Measurements from ENCODE around the gene HOMEZ. TPM values are rescaled to one million over a fixed set of nuclear protein-coding genes. Genes with fewer than 3 reads are reported as not detected.

HOMEZ gene
- total RNA-seq, 4 donors from 2014 or later: 13.0 to 16.5 (median 15.0) TPM

DNA sequence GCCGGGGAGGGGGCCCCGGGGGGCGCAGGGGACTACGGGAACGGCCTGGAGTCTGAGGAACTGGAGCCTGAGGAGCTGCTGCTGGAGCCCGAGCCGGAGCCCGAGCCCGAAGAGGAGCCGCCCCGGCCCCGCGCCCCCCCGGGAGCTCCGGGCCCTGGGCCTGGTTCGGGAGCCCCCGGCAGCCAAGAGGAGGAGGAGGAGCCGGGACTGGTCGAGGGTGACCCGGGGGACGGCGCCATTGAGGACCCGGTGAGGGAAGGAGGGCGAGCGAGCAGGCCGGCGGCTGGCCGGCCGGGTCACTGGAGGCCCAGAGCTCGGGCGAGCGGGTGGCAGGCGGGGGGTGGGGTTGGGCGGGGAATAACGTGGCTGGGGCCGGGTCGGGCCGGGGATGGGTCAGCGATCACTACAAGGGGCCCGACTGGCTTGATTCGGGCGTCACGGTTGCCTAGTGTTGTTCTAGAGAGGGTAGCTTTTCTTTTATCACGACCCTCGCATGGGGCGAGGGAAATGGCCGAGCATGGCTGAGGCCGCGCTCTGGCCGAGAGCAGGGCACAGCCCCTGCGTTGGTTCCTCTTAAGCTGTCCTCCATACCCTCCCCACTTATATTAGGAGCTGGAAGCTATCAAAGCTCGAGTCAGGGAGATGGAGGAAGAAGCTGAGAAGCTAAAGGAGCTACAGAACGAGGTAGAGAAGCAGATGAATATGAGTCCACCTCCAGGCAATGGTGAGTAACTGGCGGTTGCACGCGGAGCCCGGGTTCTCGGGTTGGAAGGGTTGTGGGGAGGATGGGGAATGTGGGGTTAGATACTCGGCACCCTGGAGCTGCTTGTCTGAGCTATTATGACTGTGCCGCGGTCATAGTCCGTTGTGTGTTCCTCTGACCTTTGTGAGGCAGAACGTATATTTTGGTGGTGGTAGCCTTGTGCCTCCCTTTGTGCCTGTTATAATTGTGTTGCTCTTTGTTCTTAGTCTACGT lies 35.9 kb upstream of the HOMEZ start:
- Histone ChIP-seq H3K9me3 (no peaks in the 10 kb centered on the region), H3K36me3 (peaks cover 25 to 26% of the 10 kb centered on the region in 2 donors), H3K4me3 (replicated peaks in 1 of 3) (peak overlapping the region; percentile 85 to 95 (median 89)), H3K4me1 (peaks cover 18 to 20% of the 10 kb centered on the region in 2 donors), H3K27me3 (no peaks in the 10 kb centered on the region), H3K27ac (peak overlapping the region; percentile 93 to 97 (median 94))
- DNase-seq: peak in 1 of 2 donors; percentile 34
- TF ChIP-seq, protein P1, sequence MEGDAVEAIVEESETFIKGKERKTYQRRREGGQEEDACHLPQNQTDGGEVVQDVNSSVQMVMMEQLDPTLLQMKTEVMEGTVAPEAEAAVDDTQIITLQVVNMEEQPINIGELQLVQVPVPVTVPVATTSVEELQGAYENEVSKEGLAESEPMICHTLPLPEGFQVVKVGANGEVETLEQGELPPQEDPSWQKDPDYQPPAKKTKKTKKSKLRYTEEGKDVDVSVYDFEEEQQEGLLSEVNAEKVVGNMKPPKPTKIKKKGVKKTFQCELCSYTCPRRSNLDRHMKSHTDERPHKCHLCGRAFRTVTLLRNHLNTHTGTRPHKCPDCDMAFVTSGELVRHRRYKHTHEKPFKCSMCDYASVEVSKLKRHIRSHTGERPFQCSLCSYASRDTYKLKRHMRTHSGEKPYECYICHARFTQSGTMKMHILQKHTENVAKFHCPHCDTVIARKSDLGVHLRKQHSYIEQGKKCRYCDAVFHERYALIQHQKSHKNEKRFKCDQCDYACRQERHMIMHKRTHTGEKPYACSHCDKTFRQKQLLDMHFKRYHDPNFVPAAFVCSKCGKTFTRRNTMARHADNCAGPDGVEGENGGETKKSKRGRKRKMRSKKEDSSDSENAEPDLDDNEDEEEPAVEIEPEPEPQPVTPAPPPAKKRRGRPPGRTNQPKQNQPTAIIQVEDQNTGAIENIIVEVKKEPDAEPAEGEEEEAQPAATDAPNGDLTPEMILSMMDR (IDR thresholded peaks at IDR 0.05): no peak
- no peak for TF ChIP-seq POLR2A (IDR thresholded peaks at IDR 0.05)
- 0 to 1% methylated on average over 29 to 36 of the region's 64 CpGs for WGBS, 2 donors
- intact Hi-C loops (cut with DNase I): loop anchor here (10.0 kb wide), 1 partner anchor 143 kb away; the partner anchor contains the start of gene NGDN

DNA sequence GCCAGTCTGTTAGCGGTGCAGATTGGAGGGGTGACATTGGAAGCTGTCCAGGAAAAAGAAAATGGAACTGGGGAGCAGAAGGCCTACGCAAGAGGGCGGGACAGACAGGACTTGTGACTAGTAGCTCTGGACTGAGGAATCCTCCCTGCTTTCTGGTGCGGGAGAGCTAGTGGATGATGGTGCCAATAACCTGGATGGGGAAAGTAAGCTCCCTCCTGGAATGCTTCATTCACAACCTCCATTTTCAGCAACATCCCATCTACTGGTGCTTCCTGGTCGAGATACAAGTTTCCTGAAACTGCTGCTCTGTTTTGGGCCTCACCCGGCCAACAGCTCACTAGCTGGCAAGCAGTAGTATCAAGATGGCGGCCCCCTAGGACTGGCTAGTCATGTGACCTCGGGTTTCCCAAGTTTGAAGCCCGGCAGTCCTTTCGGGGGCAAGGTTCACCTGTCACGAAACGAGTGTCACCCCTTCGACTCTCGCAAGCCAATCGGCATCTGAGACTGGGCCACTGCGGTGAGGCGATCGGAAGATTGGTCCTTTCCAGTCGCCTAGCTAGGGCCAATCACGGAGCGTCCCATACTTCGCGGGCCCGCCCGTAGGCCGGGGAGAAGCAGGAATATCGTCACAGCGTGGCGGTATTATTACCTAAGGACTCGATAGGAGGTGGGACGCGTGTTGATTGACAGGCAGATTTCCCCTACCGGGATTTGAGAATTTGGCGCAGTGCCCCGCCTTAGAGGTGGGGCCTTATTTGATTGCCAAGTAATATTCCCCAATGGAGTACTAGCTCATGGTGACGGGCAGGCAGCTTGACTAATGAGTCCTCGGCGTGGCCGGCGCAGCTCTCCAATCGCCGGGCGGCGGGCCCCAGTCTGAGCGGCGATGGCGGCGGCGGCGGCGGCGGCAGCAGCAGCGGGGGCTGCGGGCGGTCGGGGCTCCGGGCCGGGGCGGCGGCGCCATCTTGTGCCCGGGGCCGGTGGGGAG lies 34.9 kb upstream of the HOMEZ start, which contains the start of gene PABPN1:
Gene PABPN1, plus strand, starts transcription at position 874 of the 988 bp plus-strand sequence. Its CDS starts 13 bp downstream, at position 887.
- Histone ChIP-seq H3K4me1 (peaks cover 18 to 20% of the 10 kb centered on the region in 2 donors), H3K27me3 (no peaks in the 10 kb centered on the region), H3K4me3 (replicated peaks in 1 of 3) (peak within 1 kb of the TSS; percentile 85 to 95 (median 89)), H3K27ac (peak within 1 kb of the TSS; percentile 94 to 98 (median 97)), H3K36me3 (peaks cover 25 to 26% of the 10 kb centered on the region in 2 donors), H3K9me3 (no peaks in the 10 kb centered on the region)
- intact Hi-C loops (cut with DNase I): loop anchor here (10.0 kb wide), 1 partner anchor 144 kb away; the partner anchor contains the start of gene NGDN
- TF ChIP-seq POLR2A (IDR thresholded peaks at IDR 0.05): peak; percentile 28 to 89
- TF ChIP-seq, protein P1 (IDR thresholded peaks at IDR 0.05): no peak
- 6 to 15% methylated on average over 18 to 35 of the region's 63 CpGs for WGBS, 2 donors
- DNase-seq: peak; percentile 99 to 100

DNA sequence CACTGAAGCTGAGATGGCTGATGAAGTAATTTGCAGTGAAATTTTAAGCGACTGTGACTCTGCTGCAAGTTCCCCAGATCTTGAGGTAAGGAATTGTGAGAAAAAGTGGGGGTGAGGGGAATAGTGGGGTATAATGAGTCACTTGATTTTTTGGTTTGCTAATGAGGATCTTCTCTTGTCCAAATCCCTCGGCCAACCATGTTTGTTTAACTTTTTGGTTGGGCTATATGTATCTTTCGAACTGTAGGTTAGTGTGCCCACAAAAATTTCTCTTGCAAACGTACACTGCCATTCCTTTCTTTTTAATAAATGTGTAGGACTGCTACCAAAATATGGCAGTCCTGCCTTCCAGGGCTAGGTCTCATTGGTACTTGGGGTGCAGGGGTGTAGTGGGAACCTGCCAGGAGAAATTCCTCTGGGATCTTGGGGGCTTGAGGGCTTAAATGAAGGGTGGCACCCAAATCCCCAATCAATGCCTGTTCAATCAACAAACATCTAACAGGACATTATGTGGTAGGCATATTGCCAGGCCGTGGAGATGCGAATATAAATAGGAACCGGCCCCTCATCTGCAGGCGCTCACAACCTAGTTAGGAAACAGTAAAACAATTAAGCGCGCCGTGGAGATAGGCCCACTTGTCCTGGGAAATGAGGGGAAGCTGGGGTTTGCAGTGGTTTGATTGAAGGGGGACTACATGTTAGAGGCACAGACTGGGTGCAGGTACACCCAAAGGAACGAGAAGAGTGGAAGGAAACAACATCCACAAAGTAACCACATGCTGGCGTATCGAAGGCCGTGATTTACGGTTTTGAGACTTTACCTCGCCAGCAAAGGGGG lies 34.0 kb upstream of the HOMEZ start:
- intact Hi-C loops (cut with DNase I): loop anchor here (10.0 kb wide), 1 partner anchor 145 kb away; the partner anchor contains the start of gene NGDN
- peak overlapping the region; percentile 92 to 98 (median 94) for H3K27ac ChIP-seq
- WGBS, 2 donors: 91 to 92% methylated on average over 17 of the region's 17 CpGs
- H3K27me3 ChIP-seq: no peaks in the 10 kb centered on the region
- DNase-seq: peak in 1 of 2 donors; percentile 23
- TF ChIP-seq, protein P1 (IDR thresholded peaks at IDR 0.05): no peak
- TF ChIP-seq POLR2A (IDR thresholded peaks at IDR 0.05): no peak
- H3K4me3 ChIP-seq (replicated peaks in 1 of 3): no peak overlapping the region
- peaks cover 18 to 20% of the 10 kb centered on the region in 2 donors for H3K4me1 ChIP-seq
- peaks cover 18 to 19% of the 10 kb centered on the region in 2 donors for H3K36me3 ChIP-seq
- H3K9me3 ChIP-seq: no peaks in the 10 kb centered on the region

DNA sequence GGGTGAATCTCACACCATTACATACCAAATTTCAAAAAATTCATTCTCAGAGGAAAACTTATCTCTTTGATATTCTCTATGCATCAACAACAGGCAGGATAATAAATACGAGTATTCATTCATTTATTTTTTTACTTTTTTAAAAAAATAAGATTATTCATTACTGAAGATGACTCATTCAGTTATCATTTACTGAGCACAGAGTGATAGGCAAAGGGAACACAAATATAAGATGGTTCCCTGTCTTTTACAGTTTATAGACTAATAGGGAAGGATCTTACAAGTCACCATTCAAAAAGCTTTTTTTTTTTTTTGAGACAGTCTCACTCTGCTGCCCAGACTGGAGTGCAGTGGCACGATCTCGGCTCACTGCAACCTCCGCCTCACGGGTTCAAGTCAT lies 30.4 kb upstream of the HOMEZ start:
- WGBS, 2 donors: 93 to 94% methylated on average over 5 of the region's 5 CpGs

More for the DNA sequence above, 30.4 kb upstream of the HOMEZ start:
- DNase-seq: no peak
- H3K27me3 ChIP-seq: no peaks in the 10 kb centered on the region
- no peak overlapping the region for H3K27ac ChIP-seq
- TF ChIP-seq, protein P1 (IDR thresholded peaks at IDR 0.05): no peak
- no peak for TF ChIP-seq POLR2A (IDR thresholded peaks at IDR 0.05)
- H3K4me3 ChIP-seq (replicated peaks in 1 of 3): no peak overlapping the region
- H3K36me3 ChIP-seq: no peaks in the 10 kb centered on the region
- H3K4me1 ChIP-seq: peaks cover 5 to 8% of the 10 kb centered on the region in 2 donors
- no peaks in the 10 kb centered on the region for H3K9me3 ChIP-seq
- intact Hi-C loops (cut with DNase I): no loop called here
